Stimulated activated CD8-positive, alpha-beta memory T cell treated with anti-CD3 and anti-CD28 coated beads, Interleukin-4, amount 100 ng/mL, for 1 hour (primary cell): Measurements from ENCODE around the gene GRB10.
"Not testable (repeated sequence)": the region's sequence is repeated elsewhere in the genome, so short reads cannot be mapped to it uniquely, and the experiment has no call there.

ENCODE experiments used
- DNase-seq, 2 donors: peaks; one replicate each; pipeline ENCODE4 v3.0.0-alpha.2; 2020; ENCODE audit warnings: low read depth in 2 of 2, low spot score in 1 of 2

Gene GRB10

DNA sequence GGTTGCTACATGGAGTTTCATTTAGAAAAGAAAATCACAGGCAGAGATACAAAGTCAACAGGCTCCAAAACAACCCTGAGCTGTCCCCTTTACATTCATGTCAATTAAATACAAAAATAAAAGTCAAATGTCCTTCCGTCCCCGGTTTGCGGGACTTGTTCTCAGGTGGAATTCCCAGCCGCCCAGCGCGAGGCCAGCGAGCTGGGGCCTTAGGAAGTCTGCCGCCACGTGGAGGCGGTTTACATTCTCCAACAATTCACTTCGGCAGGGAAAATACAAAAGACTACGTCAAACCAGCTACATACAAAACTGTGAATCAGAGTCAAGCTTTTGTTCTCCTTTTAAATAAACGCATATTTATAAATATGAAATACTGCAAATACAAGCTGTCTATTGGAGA is 192.2 kb downstream of the GRB10 start:
- no peak for DNase-seq

DNA sequence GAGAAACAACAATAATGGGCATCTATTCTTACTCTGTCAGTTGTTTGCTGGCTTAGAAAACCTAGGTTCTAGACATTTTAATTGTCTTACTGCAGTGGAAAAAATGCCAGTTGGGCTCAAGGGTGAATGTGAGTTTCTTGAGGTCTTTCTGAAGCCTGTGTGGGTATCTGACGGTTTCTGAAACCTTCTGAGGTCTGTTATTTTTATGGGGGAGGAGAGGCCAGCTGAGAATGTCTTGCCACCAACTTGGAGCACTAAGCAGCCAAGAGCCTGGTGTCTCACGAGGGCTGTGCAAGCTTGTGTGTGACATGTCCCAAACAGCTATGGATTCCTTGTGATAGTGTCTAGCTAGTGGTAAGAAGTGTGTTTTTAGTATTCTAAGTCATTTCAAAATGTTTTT is 193.3 kb downstream of the GRB10 start:
- no peak for DNase-seq

DNA sequence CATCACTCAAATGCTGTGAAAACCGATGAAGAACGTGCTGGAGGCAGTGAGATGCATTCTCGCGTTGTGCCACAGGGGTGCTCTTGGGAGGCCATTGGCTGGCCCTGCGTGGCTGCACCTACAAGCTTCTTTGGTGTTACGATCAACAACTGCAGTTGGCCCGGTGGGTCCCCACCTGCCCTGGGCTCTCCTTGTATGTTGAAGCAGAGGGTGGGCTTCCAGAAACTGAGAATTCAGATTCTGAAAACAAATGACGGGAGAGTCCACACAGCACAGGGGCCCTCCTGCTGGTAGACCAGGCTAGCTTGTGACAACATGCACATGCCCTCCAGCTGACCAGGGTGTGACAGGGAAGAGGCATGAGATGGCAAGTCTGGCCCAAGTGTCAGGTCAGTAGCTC is 193.8 kb downstream of the GRB10 start:
- DNase-seq: no peak

DNA sequence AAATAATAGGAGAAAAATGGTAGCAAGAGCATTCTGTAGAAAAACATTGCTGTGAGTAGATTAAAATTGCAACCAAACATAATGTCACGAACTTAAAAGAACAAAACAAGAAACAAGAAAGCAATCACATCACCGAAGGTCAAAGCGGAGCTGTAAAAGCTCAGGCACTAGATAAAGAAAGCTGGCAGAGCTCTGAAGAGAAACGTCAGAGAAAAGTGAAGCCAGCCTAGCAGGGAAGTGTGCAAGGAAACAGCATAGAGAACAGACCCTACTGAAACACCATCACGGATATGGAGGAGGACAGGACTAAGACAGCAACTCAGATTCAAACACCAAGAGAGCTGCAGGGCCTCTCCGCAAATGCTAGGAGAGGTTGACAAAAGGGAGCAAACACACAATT is 195.0 kb downstream of the GRB10 start:
- no peak for DNase-seq

DNA sequence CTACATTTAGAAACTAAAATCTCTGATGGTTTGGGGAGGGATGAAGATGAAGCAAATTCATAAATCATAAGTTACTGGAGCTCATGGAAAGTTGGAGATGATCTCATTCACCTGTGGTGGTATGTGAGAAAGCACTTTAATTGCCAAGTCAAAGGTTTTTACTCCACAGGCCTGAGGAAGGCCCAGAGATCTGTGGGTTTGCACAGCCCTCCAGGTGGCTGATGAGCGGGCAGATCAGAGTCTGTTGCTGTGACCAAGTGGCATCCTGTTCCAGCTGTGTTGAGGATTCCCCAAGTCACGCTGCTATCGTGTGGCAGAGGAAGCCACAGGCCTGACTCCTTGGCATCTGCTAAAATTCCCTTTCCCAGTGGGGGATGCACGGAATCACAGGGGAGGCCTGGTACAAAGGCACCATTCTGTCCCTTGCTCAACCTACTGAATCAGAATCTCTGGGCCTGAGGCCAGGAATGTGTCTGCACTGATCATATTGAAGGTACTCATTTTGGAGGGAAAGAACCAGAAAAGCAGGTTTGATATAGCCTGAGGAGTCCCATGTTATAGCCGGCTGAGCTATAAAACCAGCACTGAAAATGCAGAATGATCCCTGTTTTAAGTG is 197.8 kb downstream of the GRB10 start:
- no peak for DNase-seq

DNA sequence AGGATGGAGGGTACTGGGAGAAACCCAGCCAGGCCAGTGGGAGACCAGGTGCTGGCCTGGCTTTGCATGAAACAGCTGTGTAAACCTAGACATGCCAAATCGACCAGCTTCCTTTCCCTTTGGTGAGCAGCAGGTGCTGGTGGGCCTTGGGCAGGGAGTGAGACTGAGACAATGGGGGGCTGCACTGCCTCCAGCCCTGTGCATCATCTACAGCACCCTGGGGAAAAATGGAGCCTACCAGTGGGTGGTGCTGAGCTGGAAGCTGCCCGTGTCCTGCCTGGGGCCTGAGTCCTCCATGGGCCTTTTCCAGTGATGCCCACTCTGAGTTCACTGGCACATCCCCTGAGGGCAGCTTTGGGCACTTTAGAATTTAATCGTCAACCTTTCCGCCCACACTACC is 198.3 kb downstream of the GRB10 start:
- DNase-seq: no peak

DNA sequence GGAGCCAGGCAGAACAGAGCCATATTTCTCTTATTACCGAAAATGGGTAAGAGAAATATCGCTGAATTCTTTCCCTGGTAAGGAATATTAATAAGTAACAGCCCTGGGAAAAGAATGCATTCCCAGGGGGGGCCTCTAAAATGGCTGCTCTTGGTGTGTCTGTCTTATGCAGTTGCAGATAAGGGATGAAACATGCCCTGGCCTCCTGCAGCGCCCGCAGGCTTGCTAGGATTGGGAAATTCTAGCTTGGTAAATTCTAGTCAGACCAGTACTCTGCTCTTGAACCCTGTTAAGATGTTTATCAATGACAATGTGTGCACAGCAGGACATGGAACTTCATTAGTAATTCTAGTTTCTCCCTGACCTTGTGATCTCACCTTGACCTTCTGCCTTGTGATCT is 199.4 kb downstream of the GRB10 start:
- DNase-seq: not testable (repeated sequence)

DNA sequence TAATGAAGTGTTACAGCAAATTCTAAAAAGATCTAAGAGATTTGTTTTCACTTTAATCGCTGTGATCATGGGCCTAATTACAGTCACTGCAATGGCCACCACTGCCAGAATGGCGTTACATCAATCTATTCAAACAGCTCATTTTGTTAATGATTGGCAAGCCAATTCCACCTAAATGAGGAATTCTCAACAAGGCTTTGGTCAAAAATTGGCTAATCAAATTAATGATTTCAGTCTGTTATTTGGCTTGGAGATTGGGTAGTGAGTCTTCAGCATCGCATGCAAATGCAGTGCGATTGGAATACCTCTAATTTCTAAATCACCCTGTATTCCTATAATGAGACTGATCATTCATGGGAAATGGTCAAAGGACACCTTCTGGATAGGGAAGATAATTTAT is 200.4 kb downstream of the GRB10 start:
- not testable (repeated sequence) for DNase-seq

DNA sequence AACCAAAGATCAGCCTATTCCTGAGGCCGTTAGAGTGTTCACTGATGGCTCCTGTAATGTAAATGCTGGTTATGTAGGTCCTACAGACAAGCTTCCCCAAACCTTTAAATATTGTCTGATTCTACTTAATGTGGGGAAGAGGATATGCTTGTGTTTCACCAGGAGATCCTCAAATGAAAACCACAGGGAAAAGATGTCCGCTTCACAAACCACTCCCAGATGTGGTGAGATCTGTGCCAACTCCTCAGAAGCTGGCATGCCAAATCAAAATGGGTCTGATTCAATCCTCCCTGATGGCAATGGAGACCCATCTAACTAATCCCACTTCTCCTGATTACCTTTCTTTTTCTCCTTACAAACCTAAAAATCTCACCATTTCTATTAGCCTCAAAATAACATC is 202.0 kb downstream of the GRB10 start:
- DNase-seq: not testable (repeated sequence)

DNA sequence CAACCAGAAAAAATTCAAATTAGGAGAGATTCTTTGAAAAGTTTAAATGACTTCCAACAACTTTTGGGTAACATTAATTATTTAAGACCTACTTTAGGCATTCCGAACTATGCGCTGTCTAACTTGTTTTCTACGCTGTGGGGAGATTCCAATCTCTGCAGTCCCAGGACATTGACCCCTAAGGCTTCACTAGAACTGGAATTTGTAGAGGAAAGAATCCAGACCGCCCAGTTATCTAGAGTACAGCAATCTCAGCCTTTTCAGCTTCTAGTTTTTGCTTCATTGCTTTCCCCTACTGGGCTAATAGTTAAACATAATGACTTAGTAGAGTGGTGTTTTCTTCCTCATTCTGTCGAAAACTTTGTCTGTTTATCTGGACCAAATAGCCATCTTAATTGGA is 202.6 kb downstream of the GRB10 start:
- DNase-seq: no peak

DNA sequence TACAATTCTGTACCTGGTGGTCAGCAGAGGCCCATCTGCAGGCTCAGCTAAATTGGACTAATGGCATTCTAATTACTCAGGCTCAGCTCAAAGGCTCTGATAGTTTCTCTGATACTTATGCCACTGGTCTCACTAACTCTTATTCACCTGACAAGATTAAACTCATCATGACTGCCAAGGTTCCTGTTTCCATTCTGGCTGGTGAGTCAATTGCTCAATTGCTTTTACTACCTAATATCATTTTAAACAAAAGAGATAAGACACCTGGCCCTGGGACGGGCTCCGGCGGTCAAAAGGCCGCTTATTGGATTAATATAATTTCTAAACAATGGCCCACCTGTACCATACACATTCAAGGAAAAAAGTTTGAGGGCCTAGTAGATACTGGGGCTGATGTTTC is 204.6 kb downstream of the GRB10 start:
- DNase-seq: not testable (repeated sequence)

DNA sequence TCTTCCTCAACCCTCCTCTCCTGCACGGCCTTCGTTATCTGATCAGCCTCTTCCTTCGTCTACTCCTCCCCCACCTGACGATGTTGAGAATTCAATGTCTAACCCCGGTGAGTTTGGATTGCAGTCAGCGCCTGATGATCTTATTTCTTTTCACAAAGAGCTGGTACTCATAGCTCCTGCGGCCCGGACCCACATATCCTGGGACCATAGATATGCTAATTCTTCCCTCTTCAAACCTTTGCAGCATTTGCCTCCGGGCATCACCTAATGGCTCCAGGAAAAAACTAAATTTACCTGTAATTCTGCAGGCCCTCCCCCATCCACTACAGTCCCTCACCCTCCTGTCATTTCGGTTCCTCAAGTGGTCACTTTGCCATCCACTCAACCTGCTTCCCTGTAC is 205.1 kb downstream of the GRB10 start:
- no peak for DNase-seq

DNA sequence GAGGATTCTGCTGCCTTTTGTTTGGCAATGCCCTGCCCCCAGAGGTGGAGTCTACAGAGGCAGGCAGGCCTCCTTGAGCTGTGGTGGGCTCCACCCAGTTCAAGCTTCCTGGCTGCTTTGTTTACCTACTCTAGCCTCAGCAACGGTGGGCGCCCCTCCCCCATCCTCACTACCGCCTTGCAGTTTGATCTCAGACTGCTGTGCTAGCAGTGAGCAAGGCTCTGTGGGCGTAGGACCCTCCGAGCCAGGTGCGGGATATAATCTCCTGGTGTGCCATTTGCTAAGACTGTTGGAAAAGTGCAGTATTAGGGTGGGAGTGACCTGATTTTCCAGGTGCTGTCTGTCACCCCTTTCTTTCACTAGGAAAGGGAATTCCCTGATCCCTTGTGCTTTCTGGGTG is 206.3 kb downstream of the GRB10 start:
- DNase-seq: not testable (repeated sequence)

DNA sequence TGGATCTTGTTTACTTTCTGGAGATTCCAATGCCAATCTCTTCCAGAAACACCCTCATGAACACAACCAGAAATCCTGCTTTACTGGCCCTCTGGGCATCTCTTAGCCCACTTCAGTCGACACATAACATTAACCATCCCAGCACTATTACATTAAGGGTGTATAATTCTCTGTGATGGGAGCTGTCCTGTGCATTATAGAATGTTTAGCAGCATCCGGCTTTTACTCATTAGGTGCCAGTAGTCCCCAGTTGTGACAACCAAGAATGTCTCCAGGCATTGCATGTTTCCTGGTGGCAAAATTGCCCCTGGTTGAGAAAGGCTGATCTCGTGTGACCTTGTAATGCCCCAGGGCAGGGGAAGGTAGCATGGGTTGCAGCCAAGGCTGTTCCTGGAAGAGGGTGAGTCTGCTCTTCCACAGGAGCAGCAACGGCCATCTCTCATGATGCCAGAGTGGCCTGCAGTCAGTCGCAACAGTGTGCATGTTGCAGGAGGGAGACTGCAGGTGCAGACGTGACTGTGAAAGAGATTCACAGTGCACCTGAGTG is 214.9 kb downstream of the GRB10 start:
- DNase-seq: no peak

DNA sequence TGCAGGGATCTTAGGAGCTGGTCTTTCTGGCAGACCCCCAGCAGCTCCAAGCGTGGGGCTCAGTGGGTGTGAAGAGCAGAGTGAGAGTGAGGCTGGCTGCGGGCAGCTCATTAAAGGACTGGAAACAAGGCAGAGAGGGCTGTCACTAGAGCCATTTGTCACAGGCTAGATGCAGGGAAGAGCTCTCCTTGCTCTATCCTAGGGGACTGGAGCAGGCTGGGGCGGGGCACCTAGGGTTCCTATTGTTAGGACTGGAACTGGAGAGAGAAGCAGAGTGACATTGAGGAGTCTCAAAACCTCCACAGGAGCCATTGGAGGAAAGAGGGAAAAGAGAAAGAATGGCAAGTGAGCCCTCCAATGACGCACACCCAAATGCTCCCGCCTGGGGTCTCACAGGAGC is 216.7 kb downstream of the GRB10 start:
- no peak for DNase-seq

DNA sequence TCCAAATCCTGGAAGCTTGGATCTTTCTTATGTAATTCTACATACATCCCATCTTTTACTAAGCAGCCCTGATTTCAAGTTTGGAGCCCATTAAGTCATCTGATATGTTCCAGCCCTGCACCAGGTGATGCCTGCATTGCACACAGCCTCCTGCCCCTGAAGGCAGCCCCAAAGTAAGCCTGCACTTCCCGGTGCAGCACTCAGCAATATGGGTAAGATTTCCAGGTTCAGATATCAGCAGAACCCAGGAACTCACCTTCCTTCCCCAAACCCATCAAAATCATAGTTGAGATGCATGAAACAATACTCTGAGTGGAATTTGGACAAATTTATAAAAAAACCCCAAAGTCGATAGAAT is 217.2 kb downstream of the GRB10 start:
- no peak for DNase-seq

DNA sequence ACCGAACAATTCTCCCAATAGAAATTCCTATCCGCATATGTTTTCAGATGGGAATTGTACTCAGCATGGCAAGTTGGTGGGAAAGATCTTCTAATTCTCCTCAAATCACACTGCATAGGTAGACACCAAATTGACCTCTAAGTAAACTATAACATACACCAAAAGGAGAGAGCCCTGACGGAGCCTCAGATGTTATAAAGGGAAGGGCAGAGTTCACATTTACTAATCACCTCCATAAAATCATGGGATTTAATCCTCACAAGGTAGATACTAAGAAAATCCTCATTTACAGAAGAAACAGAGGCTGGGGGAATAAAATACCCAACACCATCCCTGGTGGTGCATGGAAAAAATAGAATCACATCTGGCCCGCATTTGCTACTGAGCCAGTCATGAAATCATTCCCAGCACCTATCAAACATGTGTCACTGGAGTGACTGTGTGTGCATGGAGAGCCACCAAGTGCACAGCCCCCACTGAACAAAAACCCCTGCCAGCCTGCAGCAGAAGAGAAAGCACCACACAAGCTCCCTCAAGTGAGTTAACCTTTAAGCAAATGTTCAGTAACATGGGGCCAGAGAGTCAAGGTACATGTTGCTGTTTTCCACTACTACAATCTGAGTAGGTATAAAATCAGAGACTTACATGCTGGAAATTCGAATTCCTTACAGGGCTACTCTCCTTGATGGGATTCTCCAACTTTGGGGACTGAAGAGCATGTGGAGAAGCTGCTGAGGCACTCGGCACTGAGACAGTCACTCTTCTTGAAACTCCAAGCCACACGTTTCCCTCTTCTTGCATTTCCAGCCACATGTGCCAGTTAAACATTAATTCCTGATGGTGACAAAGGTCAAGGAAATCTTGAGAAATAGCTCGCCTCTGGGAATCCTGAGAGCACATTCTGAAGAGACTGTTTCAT is 217.8 kb downstream of the GRB10 start, which contains the start of gene DDC:
DDC (minus strand) TSS at position 766 of the 919 bp plus-strand sequence. CDS start 21,320 bp downstream, outside the sequence.
- no peak for DNase-seq

DNA sequence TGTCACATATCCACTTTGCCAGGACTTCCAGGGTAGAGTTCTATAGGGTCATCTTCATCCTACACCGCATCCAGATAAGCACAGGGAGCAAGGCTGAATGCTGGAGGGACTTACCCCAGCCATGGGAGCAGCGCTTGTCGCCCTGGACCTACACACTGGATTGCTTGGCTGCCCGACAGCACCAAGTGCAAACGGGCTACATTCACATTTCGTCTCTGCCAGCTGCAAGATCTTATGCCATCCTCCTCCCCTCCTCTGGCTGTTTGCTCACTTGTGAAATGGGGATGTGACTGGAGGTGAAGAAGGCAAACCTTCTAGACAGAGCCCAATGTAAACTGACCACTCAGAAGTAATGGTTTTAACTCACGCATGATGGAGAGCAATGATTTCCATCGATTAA is 218.5 kb downstream of the GRB10 start:
- DNase-seq: no peak

DNA sequence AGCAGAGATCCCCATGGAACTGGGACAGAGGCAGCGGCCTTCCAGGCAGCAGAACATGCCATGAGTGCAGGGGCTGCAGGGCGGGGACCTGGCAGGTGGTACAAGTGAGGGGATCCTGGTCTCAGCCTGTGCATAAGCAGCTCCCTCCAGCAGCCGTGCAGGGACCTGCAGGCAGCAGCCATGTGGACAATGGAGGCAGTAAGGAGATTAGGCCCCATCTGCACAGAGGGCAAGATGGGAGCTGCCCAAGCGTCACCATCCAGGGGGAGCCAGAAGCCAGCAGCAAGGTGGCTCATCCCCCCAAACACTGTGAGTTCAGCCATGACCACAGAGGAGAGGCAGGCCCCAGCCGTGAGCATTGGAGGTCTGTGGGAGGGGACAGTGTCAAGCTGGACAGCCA is 220.6 kb downstream of the GRB10 start:
- no peak for DNase-seq

DNA sequence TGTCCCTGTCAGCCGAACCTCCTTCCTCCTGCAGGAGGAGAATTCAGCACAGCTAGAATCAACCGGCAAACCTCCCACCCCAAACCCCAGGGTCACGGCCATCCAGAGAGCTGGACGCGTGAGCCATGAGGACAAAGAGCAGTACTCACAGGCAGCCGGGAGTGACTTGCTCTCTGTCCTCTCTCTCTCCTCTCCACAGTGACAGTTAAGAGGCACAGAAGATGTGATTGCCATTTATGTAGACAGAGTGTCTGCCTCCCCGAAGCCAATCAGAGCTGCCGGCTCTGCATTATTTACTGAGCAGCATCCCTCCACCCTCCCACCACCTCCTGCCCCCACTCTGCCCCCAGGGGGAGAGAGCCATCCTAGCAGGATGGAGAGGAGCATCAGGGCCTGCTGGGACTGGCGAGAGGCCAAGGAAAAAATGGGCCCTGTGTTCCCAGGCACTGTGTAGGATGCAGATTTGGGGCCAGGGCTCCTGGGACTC is 221.8 kb downstream of the GRB10 start:
- no peak for DNase-seq

DNA sequence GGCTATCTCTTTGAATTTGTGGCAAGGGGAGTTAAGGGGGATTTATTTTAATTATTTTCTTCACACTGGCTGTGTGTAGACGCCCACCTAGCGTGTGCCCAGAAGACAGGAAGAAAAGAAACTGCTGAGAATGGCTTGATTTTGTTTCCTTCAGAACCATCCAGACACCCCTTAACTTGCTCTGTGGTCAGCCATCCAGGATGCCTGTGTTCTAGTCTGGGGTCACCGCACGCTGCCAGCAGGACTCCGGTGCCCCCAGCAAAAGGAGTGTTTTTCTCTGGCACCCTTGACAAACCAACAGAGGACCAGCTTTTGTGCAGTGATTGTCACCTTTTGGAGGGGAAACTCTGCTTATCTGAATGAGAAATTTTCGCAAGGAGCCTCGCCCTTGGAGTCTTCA is 222.8 kb downstream of the GRB10 start:
- no peak for DNase-seq
